Activated CD8-positive, alpha-beta T cell treated with anti-CD3 and anti-CD28 coated beads for 36 hours (primary cell): ENCODE data around the gene C1orf167. TPM values are rescaled to one million over a fixed set of nuclear protein-coding genes. Genes with fewer than 3 reads are reported as not detected.

ENCODE experiments used
- ATAC-seq: fragments of 200-7000 bp; cut with Tn5 transposase; one replicate; pipeline ENCODE4 v1.10.0; 2021; ENCODE audit warnings: mild to moderate bottlenecking, moderate library complexity
- CTCF ChIA-PET: fragments of 350-600 bp; sonication (Branson Sonifier 250); formaldehyde crosslinking; loops from one replicate; lab custom pipeline; 2021; ENCODE audit warnings: antibody characterized with exemption; lab: Charles Lee
- POLR2A ChIA-PET: fragments of 350-600 bp; sonication (Branson Sonifier 250); formaldehyde crosslinking; loops from one replicate; lab custom pipeline; 2021; ENCODE audit warnings: antibody characterized with exemption; lab: Charles Lee
- DNase-seq: peaks from one replicate; pipeline ENCODE4 v3.0.0-alpha.2; 2020
- H3K27ac Mint-ChIP-seq: one replicate; pipeline ENCODE4 v1.8.0; 2021; ENCODE audit warnings: mild to moderate bottlenecking, mixed read lengths
- H3K27me3 Mint-ChIP-seq: one replicate; pipeline ENCODE4 v1.8.0; 2021; ENCODE audit warnings: mixed read lengths
- H3K36me3 Mint-ChIP-seq: one replicate; pipeline ENCODE4 v1.8.0; 2021; ENCODE audit warnings: low read depth, mixed read lengths
- H3K4me1 Mint-ChIP-seq: one replicate; pipeline ENCODE4 v1.8.0; 2021; ENCODE audit warnings: low read depth, mixed read lengths
- H3K4me3 Mint-ChIP-seq: one replicate; pipeline ENCODE4 v1.8.0; 2021; ENCODE audit warnings: mild to moderate bottlenecking, moderate library complexity, mixed read lengths
- H3K9me3 Mint-ChIP-seq: one replicate; pipeline ENCODE4 v1.8.0; 2021; ENCODE audit warnings: mixed read lengths
- CTCF ChIP-seq: fragments of 200-600 bp; IDR thresholded peaks from one replicate; pipeline ENCODE4 v1.8.0; 2022; ENCODE audit warnings: antibody characterized with exemption, mild to moderate bottlenecking
- intact Hi-C: fragments of 100-400 bp; cut with micrococcal nuclease; formaldehyde crosslinking; loops from one replicate; pipeline ENCODE4 v1.10.0; 2022
- total RNA-seq, 2 experiments: library from RNA; stranded (reverse); gene quantifications; one replicate each; pipeline ENCODE4 v1.2.3, GENCODE V29; 2021

Gene C1orf167, protein sequence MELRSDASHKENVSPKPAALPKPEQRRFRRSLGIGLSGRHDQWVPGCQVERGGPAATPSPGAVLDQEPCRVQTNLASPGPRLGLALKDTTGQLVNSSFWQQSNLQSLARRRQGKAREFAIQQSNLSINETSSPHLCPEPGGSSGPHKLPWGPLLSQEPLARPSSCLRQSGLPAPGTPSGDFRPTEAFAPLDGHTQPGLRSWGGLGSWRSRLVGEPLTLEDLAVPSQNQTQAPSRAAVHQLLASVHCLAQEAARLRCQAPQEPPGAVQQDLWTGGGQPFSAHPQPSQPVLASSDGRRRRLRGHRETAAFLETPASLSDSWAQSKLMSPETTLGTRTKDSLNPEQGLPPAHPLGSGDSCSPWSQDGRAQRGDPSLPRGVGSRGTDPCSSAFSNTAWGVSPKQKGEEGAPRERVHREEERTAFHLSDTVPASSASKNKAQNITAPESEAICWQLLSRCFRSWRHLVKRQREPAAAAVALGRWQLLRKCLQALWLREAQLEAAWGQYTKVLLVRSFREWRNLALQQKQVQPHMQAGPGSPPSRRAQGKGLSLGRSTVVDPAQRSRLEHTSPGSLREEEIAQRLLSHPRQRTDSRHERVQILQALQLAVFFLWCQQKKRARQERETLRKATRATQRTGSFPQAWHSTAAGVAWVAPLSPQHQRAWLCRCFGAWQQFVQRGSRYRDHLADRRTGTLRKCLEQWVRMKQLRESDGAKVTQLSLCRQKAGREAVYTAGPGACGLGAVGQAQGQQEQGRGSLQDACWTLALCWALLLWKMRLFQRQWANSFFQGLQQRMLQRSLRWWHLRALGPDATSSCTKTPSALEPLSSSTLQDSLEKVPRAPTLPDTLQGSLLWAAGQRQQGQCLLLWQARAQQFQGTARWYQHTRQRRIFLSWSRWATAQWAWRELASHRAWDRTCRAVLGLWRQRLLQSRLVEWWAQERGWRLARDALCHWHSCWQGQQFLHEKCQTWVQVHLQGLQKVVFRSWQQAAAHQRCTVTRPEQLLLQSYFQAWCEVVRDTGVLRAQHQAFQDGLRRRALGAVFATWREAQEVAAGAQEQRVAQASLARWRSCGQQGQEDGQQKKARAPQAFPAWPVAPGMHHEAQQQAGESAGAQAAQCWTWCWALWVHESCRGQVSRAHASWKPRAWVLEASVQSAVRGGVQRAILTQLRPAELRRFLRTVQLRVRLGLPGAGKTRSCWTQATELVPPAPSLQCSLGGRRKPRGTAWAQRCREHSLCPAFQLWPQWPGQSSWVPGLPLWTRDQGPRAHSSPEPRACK (N-terminal part only)
- total RNA-seq = not detected

DNA sequence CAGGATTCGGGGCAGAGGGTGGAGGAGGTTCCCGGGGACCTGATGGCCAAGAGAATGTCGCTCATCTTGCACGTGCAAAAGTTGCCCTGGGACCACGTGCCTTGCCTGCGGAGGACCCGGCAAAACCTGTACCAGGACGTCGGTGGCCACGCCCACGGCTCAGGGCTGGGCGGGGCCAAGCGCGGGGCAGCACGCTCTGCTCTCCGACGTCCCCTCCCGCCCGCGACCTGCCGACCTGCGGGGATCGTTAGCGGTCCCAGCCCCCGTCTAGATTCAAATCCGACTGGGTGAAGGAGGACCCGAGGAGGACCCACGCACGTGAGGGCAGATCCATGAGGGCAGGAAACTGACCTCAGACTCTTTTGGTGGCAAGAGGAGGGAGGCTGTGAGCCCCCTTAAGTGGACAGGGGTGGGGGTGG is at the start of gene C1orf167:
Gene C1orf167 (plus strand): TSS at position 206 of the 419 bp plus-strand sequence. CDS start 2,208 bp downstream, outside the sequence.
- peak; percentile 44 for DNase-seq

DNA sequence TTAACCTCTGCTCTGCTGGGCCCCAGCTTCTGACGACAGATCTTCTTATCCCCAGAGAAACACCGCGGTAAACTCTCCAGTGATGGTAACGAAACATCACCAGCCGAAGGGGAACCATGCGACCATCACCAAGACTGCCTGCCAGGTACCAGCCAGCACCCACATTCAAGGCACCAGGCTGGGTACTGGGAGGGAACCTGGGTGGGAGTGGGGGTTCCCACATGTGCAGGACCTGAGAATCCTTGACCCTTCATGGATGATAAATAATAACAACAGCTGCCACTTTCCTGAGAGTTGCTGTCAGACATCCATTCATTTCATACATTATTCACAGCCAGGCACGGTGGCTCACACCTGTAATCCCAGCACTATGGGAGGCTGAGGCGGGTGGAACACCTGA is 49.7 kb upstream of the C1orf167 start:
- no peaks in the 10 kb centered on the region for H3K36me3 Mint-ChIP-seq
- CTCF ChIA-PET = interaction anchor here (1.1 to 5.1 kb wide), 3 partner anchors 22 to 67 kb away, joined by 3 to 26 read pairs (median 3); partner anchors contain the start of gene FBXO6
- H3K9me3 Mint-ChIP-seq = no peaks in the 10 kb centered on the region
- H3K4me1 Mint-ChIP-seq = no peaks in the 10 kb centered on the region
- no peak overlapping the region for H3K4me3 Mint-ChIP-seq
- no peak for ATAC-seq
- intact Hi-C loops = no loop called here
- TF ChIP-seq CTCF = no peak
- H3K27ac Mint-ChIP-seq = no peak overlapping the region
- H3K27me3 Mint-ChIP-seq = no peaks in the 10 kb centered on the region
- no peak for DNase-seq
- POLR2A ChIA-PET = no interaction called here

More for the DNA sequence above, at the start of gene C1orf167:
- ATAC-seq = peak; percentile 78
- Mint-ChIP-seq H3K36me3 (no peaks in the 10 kb centered on the region), H3K27me3 (peaks cover 12% of the 10 kb centered on the region), H3K9me3 (no peaks in the 10 kb centered on the region), H3K4me3 (no peak within 1 kb of the TSS), H3K4me1 (peaks cover 4% of the 10 kb centered on the region), H3K27ac (no peak within 1 kb of the TSS)
- TF ChIP-seq CTCF = no peak
- POLR2A ChIA-PET = no interaction called here
- intact Hi-C loops = no loop called here
- CTCF ChIA-PET = interaction anchor here (0.8 kb wide), 1 partner anchor 724 kb away, joined by 3 read pairs; no protein-coding TSS in a partner anchor

DNA sequence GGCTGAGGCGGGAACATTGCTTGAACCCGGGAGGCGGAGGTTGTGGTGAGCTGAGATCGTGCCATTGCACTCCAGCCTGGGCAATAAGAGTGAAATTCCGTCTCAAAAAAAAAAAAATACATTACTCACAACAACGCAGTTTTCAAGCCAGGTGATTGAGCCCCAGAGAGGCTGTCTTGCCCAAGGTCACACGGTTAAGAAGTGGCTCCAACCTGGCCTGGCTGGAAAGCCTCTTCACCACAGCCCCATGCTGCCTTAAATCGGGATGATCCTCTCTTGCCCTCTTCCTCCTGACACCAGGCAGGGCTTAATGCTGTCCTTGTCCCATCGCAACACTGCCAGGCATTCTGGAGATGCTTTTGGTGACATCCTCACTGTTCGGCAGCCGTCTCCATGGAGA is 48.9 kb upstream of the C1orf167 start:
- CTCF ChIA-PET = interaction anchor here (1.1 to 5.1 kb wide), 2 partner anchors 48 to 68 kb away, joined by 3 to 26 read pairs; partner anchors contain the start of gene FBXO6

More for the DNA sequence above, 48.9 kb upstream of the C1orf167 start:
- no peaks in the 10 kb centered on the region for H3K9me3 Mint-ChIP-seq
- DNase-seq (no peak), ATAC-seq (no peak)
- H3K36me3 Mint-ChIP-seq = no peaks in the 10 kb centered on the region
- intact Hi-C loops = no loop called here
- no peak for TF ChIP-seq CTCF
- H3K4me3 Mint-ChIP-seq = no peak overlapping the region
- H3K4me1 Mint-ChIP-seq = no peaks in the 10 kb centered on the region
- H3K27me3 Mint-ChIP-seq = no peaks in the 10 kb centered on the region
- H3K27ac Mint-ChIP-seq = no peak overlapping the region
- POLR2A ChIA-PET = no interaction called here
